Activated CD8-positive, alpha-beta memory T cell treated with anti-CD3 and anti-CD28 coated beads for 48 hours (primary cell): ENCODE results near the gene SYT7.
"Not testable (repeated sequence)": the region's sequence is repeated elsewhere in the genome, so short reads cannot be mapped to it uniquely, and the experiment has no call there.

Experiments used
- DNase-seq, 3 experiments: peaks; one replicate each; pipeline ENCODE4 v3.0.0-alpha.2; 2020; ENCODE audit warnings: low read depth in 2 of 3, low spot score in 2 of 3

SYT7 gene

DNA sequence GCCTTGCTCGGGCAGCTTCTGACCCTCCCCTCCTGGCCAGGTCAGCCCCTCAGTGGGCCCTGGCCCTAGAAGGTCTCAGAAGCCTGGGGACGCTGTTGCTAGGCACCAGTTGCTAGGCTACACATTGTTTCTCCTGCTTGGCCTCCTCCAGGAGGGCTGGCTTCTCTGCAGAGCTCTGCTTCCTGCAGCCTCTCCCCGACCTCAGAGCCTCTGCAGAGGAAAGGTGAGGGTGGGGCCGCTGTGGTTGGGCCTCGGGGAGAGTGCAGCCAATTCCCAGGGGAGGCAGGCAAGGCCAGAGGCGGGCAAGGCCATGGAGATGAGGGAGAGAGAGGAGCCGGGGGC is 99.9 kb downstream of the SYT7 start:
- DNase-seq, result no peak

DNA sequence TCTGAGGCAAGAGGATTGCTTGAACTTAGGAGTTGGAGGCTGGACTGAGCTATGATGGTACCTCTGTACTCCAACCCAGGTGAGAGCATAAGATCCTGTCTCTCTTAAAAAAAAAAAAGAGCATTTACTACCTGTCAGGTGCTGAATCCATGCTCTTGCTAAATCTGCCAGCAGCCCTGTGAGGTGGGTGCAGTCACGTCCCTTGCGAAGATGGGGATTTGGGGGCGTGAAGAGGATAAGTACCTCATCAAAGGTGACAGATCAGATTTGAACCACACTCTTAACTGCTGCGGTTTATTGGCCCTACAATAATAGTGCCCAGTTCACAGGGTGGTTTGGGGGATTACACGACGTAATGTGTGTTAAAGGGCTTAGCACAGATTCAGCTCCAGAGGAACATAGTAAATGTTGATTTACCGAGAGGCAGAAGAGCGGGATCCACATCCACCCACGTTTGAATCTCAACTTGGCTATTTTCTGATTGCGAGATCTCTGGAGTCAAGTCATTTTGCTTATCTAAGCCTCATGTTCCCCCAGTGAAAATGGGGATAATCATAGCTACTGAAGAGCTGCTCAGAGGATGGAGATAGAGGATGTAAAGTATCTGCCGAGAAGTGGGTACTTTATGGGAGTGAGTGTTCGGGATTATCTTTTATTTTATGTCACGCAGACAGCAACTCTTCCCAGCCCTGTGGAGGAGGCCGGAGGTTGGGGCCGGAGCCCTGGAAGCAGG is 100.4 kb downstream of the SYT7 start:
- no peak for DNase-seq

DNA sequence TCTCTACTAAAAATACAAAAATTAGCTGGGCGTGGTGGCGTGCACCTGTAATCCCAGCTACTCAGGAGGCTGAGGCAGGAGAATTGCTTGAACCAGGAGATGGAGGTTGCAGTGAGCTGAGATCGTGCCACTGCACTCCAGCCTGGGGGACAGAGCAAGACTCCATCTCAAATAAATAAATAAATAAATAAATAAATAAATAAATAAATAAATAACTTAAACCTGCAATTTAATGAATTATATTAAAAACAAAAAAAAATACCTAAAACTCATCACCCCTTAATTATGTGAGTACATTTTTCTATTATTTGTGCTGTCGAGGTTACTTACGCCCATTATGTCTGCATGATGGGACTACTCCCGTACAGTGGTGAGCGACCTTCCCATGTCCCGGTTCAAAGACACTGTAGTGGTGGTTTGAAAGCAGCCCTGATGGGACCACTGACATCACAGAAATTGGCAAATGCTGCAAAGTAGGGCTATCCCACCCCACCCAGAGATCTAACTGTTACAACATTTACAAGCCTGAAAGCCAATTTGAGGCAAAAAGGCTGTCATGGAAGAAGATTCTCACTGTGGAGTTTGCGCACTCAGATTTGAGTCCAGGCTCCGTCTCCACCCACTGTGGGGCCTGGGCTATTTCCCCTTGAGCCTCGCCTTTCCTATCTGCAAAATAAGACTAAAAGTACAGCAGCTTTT is 101.4 kb downstream of the SYT7 start:
- not testable (repeated sequence) for DNase-seq

DNA sequence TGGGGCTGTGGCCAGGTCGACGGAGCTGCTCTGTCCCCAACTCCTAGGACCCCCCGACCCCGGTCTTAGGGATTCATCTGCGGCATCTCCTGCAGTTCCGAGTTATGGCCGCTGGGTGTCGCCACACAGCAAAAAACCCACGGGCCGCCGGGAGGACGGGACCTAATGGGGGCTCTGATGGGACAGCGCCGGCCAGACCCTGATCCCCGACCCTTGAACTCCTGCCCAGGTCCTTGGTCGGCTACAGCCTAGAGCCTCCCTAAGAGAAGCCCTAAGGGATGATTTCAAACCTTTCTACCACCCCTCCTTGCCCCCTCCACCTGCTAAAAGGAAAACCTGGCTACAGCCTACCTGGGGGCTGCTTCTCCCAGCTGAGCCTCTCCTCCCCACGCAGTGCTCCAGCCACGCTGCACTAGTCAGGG is 103.1 kb downstream of the SYT7 start:
- DNase-seq, result peak; percentile 20 to 50 (median 40)

DNA sequence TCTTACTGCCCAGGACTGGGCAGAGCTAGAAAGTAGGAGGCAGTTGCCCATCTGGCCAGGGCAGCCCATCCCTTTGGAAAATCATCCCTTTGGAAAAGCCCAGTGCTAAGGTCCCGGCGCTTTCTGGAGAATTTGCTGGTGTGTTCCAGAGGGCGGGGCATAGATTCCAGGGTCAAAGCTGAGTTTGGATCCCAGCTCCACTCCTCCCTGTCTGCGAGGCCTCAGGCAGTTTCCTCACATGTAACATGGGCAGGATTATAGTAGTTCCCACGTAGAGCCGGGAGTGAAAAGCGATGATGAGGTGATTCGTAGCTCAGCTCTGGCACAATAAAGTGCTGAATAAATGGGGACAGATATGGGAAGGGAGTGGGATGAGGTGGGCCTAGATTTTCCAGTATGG is 103.8 kb downstream of the SYT7 start:
- DNase-seq, result no peak

DNA sequence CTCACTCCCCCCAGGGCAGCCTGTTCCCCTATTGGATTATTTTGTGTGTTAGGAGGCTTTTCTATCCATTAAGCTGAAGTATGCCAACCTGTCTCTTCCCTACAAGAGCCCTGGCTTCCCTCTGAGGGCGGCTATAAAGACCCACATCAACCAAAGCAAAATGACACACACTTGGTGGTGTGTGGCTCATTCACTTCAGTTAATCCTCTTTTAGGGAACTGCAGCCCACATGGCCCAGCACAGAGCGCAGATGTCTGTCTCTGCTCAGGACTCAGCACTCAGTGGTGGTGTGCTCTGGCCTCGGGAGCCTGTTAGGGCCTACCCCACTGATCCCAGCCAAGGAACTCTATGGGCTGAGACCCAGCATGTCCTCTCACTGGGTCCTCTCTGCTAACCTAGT is 104.5 kb downstream of the SYT7 start:
- no peak for DNase-seq

DNA sequence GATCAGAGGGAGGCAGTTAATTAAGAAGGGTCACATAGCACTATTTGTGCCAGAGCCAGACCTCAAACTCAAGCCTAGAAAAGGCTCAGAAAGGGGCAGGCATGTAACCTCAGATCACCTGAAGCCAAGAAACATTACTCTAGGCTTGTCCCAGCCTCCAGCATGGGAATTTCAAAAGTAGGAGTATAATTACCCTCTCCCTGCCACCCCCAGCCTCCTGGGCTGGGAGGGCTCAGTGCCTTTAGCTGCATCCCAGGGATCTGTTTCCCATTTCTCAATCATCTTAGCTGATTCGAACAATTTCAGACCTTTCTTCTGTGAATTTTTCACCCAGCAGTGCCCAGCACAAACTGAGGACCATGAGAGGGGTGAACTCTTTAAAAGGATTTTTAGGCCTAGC is 105.4 kb downstream of the SYT7 start:
- DNase-seq, result no peak

DNA sequence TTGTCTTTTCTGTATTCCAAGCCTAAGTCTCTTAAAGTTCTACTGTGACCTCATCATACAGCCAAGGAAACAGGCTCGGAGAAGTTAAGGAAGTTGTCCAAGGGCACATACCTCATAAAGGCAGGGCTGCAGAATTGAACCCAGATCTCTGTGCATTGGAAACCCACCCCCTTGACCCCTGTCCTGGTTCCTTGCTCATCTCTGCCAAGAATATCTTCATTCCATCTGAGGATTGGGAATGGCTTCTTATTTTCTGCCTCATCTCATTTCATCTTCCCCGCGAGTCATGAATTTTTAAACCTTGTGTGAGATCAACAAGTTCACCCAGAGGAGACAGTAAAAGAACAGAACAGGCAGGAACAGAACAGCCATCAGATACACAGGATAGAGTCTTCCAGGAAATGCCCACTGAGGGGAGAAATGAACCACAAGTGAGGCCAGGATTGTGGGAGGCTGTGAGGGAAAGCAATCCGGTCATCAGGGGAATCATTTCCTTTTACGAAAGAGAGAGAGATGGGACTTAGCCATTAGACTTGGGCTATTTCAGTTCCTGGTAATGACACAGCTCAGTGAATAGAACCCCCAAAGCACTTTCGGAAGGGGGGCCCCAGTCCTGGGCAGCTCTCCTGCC is 106.7 kb downstream of the SYT7 start:
- DNase-seq, result no peak

DNA sequence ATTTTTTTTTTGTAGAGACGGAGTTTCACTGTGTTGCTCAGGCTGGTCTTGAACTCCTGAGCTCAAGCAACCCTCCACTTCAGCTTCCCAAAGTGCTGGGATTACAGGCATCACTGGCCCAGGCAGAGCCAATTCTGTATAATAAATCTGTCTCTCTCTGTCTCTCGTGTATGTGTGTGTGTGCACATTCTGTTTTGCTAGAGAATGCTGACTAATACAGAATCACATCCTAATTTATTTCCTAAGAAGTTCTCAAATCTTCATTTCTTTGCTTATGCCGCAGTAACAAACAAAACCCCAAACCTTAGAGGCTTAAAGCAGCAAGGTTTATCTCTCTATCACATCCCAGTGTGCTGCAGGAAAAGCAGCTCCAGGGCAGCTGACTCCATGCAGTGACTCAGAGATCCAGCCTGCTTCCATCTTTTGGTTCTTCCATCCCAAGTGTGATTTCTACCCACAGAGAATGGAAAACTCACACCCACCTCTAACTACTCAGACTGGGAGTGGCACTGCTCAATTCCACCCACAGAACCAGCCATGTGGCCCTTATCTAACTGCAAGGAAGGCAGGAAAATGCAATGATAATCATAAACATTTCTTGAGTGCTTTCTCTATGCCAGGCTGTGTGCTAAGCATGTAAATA is 107.4 kb downstream of the SYT7 start:
- no peak for DNase-seq

DNA sequence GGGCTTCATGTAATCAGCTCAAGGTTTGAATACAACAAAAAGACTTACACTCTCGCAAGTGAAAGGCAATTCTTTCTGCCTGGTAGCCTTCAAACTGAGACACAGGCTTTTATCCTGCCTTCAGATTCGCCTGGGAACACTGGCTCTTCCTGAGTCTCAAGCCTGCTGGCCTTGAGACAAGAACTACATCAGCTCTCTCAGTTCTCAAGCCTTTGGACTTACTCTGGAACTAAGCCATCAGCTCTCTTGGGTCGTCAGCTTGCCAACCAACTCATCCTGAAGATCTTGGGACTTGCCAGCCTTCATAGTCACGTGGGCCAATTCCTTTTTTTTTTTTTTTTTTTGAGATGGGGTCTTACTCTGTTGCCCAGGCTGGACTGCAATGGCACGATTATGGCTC is 108.0 kb downstream of the SYT7 start:
- DNase-seq, result no peak

DNA sequence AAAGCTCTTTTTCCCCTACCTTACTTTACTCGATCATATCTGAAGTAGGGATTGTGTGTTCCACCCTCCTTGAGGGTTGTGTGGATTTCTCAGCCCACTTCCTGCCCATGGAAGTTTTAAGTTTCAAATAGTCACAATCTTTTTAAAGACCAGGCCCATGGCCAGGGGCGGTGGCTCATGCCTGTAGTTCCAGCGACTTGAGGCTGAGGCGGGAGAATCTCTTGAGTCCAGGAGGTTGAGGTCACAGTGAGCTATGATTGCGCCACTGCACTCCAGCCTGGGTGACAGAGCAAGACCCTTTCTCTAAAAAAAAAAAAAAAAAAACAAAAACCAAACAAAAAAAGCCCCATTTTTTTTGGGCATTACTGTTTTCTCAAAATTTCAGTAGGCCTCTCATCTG is 108.6 kb downstream of the SYT7 start:
- DNase-seq, result no peak

DNA sequence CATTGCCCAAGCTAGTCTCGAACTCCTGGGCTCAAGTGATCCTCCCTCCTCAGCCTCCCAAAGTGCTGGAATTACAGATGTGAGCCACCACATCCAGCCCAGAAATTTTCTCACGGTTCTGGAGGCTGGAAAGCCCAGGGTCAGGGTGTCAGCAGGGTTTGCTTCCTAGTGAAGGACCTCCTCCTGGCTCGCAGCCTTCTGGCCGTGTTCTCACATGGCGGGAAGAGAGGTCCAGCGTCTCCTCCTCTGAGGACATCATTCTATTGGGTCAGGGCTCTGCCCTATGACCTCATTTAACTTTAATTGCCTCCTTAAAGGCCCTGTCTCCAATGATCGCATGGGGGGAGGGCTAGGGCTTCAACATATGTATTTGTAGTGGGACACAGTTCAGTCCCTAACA is 112.9 kb downstream of the SYT7 start:
- no peak for DNase-seq

DNA sequence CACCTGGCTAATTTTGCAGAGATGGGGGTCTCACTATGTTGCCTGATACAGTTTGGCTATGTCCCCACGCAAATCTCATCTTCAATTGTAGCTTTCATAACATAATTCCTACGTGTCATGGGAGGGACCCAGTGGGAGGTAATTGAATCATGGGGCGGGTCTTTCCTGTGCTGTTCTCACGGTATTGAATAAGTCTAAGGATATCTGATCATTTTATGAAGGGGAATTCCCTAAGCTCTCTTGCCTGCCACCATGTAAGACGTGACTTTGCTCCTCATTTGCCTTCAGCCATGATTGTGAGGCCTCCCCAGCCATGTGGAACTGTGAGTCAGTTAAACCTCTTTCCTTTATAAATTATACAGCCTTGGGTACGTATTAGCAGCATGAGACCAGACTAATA is 113.3 kb downstream of the SYT7 start:
- not testable (repeated sequence) for DNase-seq
